Measurements from ENCODE around the gene DNAJA3. TPM values are rescaled to one million over a fixed set of nuclear protein-coding genes. Genes with fewer than 3 reads are reported as not detected.
A peak's percentile ranks its signal among the peaks of the same experiment; 100 is the strongest.

Gene DNAJA3
- total RNA-seq, 1 experiment from 2014 or later, result 101 TPM

DNA sequence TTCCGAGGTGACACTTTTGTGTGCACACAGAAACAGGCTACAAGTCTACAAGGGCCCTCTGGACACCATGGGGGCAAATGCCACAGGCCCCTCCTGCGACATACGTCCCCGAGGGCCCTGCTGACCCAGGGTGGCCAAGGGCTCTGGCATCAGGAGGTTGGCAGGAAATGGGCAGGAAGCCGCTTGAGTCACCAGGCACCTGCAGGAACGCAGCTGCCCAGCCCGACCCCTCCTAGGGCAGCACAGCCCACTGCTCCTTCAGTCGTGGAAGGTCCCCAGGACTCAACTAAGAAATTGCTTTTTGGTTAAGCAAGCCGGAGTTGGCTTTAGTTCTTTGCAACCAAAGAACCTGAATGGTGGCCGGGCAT lies 17.4 kb upstream of the DNAJA3 start:
- DNase-seq (ENCODE audit: low spot score), result no peak
- ChIA-PET CTCF (no interaction called here), POLR2A (ENCODE audit: low non-redundant PET) (no interaction called here)
- no TSS peak for BruUV-seq (replicated peaks)
- Histone ChIP-seq H3K4me3 (ENCODE audit: low read depth, low read length, poor library complexity, severe bottlenecking) (no peak overlapping the region), H3K36me3 (ENCODE audit: insufficient read depth, low read length, poor library complexity, severe bottlenecking) (no peaks in the 10 kb centered on the region), H3K9me3 (ENCODE audit: low read depth, low read length, poor library complexity, severe bottlenecking) (no peaks in the 10 kb centered on the region), H3K27ac (ENCODE audit: low read depth, low read length, poor library complexity, severe bottlenecking) (no peak overlapping the region), H3K4me1 (ENCODE audit: insufficient read depth, low read length, poor library complexity, severe bottlenecking) (no peaks in the 10 kb centered on the region), H3K27me3 (replicated peaks; ENCODE audit: insufficient read depth, low read depth, low read length, poor library complexity) (no peaks in the 10 kb centered on the region)
- TF ChIP-seq, protein P1, sequence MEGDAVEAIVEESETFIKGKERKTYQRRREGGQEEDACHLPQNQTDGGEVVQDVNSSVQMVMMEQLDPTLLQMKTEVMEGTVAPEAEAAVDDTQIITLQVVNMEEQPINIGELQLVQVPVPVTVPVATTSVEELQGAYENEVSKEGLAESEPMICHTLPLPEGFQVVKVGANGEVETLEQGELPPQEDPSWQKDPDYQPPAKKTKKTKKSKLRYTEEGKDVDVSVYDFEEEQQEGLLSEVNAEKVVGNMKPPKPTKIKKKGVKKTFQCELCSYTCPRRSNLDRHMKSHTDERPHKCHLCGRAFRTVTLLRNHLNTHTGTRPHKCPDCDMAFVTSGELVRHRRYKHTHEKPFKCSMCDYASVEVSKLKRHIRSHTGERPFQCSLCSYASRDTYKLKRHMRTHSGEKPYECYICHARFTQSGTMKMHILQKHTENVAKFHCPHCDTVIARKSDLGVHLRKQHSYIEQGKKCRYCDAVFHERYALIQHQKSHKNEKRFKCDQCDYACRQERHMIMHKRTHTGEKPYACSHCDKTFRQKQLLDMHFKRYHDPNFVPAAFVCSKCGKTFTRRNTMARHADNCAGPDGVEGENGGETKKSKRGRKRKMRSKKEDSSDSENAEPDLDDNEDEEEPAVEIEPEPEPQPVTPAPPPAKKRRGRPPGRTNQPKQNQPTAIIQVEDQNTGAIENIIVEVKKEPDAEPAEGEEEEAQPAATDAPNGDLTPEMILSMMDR (conservative IDR thresholded peaks at IDR 0.05; ENCODE audit: low read depth, low read length), result no peak
- TF ChIP-seq EZH2 (IDR thresholded peaks at IDR 0.05; ENCODE audit: borderline replicate concordance, low read depth, low read length, poor library complexity, severe bottlenecking), result no peak
- intact Hi-C loops (cut with micrococcal nuclease; ENCODE audit: unreplicated experiment), result loop anchor here (10.0 kb wide), 1 partner anchor 546 kb away; the partner anchor contains the start of gene SEC14L5

DNA sequence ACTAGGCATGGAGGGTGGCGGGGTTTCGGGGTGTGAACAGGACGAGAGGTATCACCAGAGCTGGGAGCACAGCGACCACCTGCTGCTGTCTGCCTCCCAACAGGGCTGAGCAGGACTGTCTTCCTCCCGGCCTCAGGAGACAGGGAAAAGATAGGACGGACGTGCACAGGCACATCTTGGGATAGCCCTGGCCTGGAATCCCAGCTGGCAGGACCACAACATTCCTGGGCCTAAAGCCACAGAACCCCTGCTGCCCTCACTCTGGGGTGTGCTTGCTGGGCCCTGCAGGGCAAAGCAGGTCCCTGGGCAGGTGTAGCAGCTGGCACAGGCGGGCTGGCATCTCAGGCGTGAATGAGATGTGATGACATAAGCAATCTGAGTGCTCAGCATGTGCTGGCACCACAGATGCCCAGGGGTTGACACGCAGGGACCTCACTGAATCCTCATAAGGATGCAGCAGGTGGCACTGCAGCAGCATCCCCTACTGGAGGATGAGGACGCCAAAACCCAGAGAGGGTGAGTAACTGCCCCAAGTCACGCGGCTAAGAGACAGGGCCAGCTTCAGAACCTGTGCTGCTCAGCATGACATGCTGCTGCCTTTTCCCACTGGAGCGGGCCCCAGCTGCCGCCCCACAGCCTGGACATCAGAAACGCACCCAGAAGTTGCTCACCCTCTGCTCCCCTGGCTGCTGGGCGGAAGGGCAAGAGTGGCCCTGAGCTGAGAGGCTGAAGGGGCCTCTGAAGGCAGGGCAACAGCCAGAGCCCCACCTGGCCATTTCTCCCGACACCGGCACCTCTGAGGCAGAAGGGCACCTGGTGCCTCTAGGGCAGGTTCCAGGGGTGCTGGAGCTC lies 16.4 kb upstream of the DNAJA3 start:
- Histone ChIP-seq H3K4me1 (ENCODE audit: insufficient read depth, low read length, poor library complexity, severe bottlenecking) (no peaks in the 10 kb centered on the region), H3K27me3 (replicated peaks; ENCODE audit: insufficient read depth, low read depth, low read length, poor library complexity) (no peaks in the 10 kb centered on the region), H3K4me3 (ENCODE audit: low read depth, low read length, poor library complexity, severe bottlenecking) (no peak overlapping the region), H3K36me3 (ENCODE audit: insufficient read depth, low read length, poor library complexity, severe bottlenecking) (no peaks in the 10 kb centered on the region), H3K9me3 (ENCODE audit: low read depth, low read length, poor library complexity, severe bottlenecking) (no peaks in the 10 kb centered on the region), H3K27ac (ENCODE audit: low read depth, low read length, poor library complexity, severe bottlenecking) (no peak overlapping the region)
- intact Hi-C loops (cut with micrococcal nuclease; ENCODE audit: unreplicated experiment), result loop anchor here (10.0 kb wide), 1 partner anchor 545 kb away; the partner anchor contains the start of gene SEC14L5
- ChIA-PET CTCF (no interaction called here), POLR2A (ENCODE audit: low non-redundant PET) (no interaction called here)
- no TSS peak for BruUV-seq (replicated peaks)
- no peak for TF ChIP-seq EZH2 (IDR thresholded peaks at IDR 0.05; ENCODE audit: borderline replicate concordance, low read depth, low read length, poor library complexity, severe bottlenecking)
- TF ChIP-seq, protein P1 (conservative IDR thresholded peaks at IDR 0.05; ENCODE audit: low read depth, low read length), result peak; percentile 29; the same call in 1 of the 2 replicates
- no peak for DNase-seq (ENCODE audit: low spot score)

DNA sequence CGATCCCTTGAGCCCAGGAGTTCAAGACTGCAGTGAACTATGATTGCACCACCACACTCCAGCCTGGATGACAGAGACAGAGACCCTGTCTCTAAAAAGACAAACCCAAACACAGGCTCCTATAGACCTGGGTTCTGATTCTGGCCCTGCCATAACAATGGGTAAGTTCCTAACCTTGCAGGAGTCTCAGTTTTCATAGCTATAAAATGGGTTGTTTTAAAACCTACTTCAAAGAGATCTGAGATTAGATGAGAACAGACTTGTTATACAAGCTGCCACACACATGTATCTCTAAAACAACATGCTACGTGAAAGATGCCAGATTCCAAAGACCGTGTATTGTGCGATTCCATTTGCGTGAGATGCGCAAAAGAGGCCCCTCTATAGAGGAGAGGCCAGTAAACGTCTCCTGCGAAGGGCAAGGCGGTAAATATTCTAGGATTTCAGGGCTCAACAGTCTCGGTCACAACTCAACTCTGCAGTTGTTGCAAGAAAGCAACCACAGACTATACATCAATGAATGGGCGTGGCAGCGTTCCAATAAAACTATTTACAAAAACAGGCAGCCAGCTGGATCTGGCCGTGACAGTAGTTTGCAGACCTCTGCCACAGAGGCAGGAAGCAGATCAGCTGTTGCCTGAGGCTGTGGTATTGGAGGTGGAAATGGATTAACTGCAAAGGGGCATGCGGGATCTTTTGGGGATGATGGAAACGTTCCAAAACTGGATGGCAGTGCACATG lies 15.2 kb upstream of the DNAJA3 start:
- ChIA-PET POLR2A (ENCODE audit: low non-redundant PET) (no interaction called here), CTCF (no interaction called here)
- intact Hi-C loops (cut with micrococcal nuclease; ENCODE audit: unreplicated experiment), result no loop called here
- Histone ChIP-seq H3K4me1 (ENCODE audit: insufficient read depth, low read length, poor library complexity, severe bottlenecking) (no peaks in the 10 kb centered on the region), H3K9me3 (ENCODE audit: low read depth, low read length, poor library complexity, severe bottlenecking) (no peaks in the 10 kb centered on the region), H3K36me3 (ENCODE audit: insufficient read depth, low read length, poor library complexity, severe bottlenecking) (no peaks in the 10 kb centered on the region), H3K27ac (ENCODE audit: low read depth, low read length, poor library complexity, severe bottlenecking) (no peak overlapping the region), H3K4me3 (ENCODE audit: low read depth, low read length, poor library complexity, severe bottlenecking) (no peak overlapping the region), H3K27me3 (replicated peaks; ENCODE audit: insufficient read depth, low read depth, low read length, poor library complexity) (no peaks in the 10 kb centered on the region)
- DNase-seq (ENCODE audit: low spot score), result no peak
- TF ChIP-seq EZH2 (IDR thresholded peaks at IDR 0.05; ENCODE audit: borderline replicate concordance, low read depth, low read length, poor library complexity, severe bottlenecking), result no peak
- TF ChIP-seq, protein P1 (conservative IDR thresholded peaks at IDR 0.05; ENCODE audit: low read depth, low read length), result no peak
- BruUV-seq (replicated peaks), result no TSS peak
